ENCODE measurements around the gene MAPK8IP3.

The MAPK8IP3 gene

DNA sequence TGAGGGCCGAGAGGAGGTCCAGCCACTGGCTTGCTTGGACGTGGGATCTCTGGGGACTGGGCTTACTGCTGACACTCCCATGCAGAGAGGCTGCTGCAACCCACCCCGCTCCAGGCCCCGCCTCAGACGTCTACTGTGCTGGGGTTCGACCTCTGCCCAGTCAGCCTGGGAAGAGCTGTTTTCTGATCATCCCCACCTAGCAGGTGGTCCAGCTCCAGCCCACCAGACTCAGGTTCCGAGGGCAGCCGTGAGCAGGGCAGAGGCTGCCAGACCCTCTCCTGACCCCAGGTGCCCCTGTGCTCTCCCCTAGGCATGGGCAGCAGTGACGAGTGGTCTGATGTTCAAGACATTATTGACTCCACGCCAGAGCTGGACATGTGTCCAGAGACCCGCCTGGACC is 41.9 kb downstream of the MAPK8IP3 start:
- Mint-ChIP-seq H3K27me3 (ENCODE audit: low read depth) (no peaks in the 10 kb centered on the region), H3K36me3 (ENCODE audit: low read depth) (peaks cover 4% of the 10 kb centered on the region), H3K4me3 (no peak overlapping the region), H3K27ac (no peak overlapping the region), H3K9me3 (no peaks in the 10 kb centered on the region), H3K4me1 (ENCODE audit: low read depth) (peaks cover 2% of the 10 kb centered on the region)

DNA sequence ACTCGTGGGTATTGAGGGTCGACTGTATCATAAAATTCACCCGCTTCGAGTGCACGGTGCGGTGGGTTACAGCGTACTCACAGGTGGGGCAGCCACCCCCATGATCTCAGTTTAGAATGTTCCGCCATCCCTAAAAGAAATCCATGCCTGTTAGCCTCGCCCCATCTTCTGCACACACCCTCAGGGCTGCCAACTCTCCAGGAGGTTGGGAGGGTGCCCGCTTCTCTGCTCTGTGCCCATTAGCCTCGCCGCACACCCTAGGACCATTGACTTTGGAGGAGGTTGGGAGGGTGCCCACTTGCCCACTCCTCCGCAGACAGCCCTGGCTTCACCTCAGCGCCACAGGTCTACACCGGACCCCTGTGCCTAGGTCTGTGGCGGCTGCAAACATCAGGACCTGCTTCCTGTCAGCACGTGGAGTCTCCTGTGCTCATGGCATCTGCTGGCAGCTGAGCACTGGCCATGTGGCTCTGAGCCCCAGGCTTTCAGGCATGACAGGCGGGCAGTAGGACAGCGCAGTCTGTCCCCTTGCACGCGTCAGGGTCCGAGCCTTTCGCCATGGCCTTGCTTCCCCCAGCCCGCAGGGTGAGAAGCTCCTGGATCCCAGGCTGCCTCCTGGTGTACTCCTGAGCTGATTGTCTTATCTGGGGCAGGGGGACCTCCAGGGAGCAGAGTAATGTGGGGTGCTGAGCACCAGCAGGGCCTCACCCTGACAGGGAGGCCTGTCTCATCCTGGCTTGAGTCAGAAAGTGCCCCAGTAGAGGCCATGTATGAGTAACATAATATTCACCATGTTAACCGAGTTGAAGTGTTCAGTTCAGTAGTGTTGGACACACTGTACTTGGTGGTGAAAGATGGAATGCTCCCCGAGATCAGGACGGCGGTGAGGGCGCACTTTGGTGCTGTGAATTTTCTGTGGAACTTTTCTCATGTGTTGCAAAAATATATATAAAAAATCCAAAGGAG is 43.4 kb downstream of the MAPK8IP3 start:
- Mint-ChIP-seq H3K4me1 (ENCODE audit: low read depth) (no peaks in the 10 kb centered on the region), H3K27me3 (ENCODE audit: low read depth) (no peaks in the 10 kb centered on the region), H3K9me3 (no peaks in the 10 kb centered on the region), H3K27ac (no peak overlapping the region), H3K4me3 (no peak overlapping the region), H3K36me3 (ENCODE audit: low read depth) (peaks cover 2% of the 10 kb centered on the region)

GRCh38 chr16:1751946-1752345 is 46.0 kb downstream of the MAPK8IP3 start:
- Mint-ChIP-seq H3K4me3 (no peak overlapping the region), H3K27me3 (ENCODE audit: low read depth) (no peaks in the 10 kb centered on the region), H3K4me1 (ENCODE audit: low read depth) (peaks cover 3% of the 10 kb centered on the region), H3K36me3 (ENCODE audit: low read depth) (peaks cover 3% of the 10 kb centered on the region), H3K27ac (no peak overlapping the region), H3K9me3 (no peaks in the 10 kb centered on the region)

DNA sequence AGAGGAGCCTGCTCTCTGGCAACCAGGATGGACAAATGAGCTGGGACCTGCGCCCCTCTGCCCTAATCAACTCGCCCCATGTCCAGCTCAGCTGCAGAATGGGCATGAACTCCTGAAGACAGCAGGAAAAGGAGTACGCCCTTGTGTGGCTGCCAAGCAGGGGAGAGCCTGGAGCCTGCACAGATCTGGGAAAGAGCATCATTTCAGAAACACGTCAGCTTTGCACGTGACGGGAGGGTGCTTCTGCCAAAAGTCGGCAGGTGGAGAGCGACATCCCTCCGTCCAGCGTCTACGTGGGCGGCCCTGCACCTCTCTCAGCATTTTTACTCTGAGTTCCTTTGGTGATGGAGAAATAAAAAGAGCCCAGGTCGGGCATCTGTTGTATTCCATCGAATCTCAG is 46.9 kb downstream of the MAPK8IP3 start:
- peaks cover 3% of the 10 kb centered on the region for H3K4me1 Mint-ChIP-seq (ENCODE audit: low read depth)
- H3K36me3 Mint-ChIP-seq (ENCODE audit: low read depth) = peaks cover 3% of the 10 kb centered on the region
- no peaks in the 10 kb centered on the region for H3K27me3 Mint-ChIP-seq (ENCODE audit: low read depth)
- H3K4me3 Mint-ChIP-seq = no peak overlapping the region
- no peak overlapping the region for H3K27ac Mint-ChIP-seq
- H3K9me3 Mint-ChIP-seq = no peaks in the 10 kb centered on the region

GRCh38 chr16:1754204-1754603 is 48.2 kb downstream of the MAPK8IP3 start:
- Mint-ChIP-seq H3K9me3 (no peaks in the 10 kb centered on the region), H3K27ac (no peak overlapping the region), H3K36me3 (ENCODE audit: low read depth) (peaks cover 5% of the 10 kb centered on the region), H3K27me3 (ENCODE audit: low read depth) (no peaks in the 10 kb centered on the region), H3K4me1 (ENCODE audit: low read depth) (peaks cover 3% of the 10 kb centered on the region), H3K4me3 (no peak overlapping the region)

- Mint-ChIP-seq H3K27ac (no peak overlapping the region), H3K9me3 (no peaks in the 10 kb centered on the region), H3K4me3 (no peak overlapping the region), H3K27me3 (ENCODE audit: low read depth) (no peaks in the 10 kb centered on the region), H3K36me3 (ENCODE audit: low read depth) (peaks cover 12% of the 10 kb centered on the region), H3K4me1 (ENCODE audit: low read depth) (peaks cover 3% of the 10 kb centered on the region)
Measured at GRCh38 chr16:1757714-1758461, 51.9 kb downstream of the MAPK8IP3 start.

DNA sequence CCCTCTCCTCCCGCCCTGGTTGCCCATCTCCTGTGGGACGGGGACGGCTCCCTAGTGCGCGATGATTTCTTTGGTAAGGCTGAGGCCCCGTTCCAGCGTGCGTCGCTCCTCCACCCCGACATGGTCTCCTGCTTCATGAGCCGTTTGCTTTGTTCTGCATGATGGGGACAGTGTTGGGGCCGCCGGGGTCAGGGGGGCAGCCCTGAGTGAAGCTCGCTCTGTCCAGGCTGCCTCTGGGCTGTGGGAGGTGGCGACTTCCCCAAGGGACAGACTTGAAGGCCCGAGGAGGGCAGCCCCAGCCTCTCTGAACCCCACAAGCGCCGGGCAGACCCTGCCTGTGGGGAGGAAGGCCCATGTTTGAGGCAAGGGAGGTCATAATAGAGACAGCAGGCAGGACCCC is 52.9 kb downstream of the MAPK8IP3 start:
- peaks cover 3% of the 10 kb centered on the region for H3K4me1 Mint-ChIP-seq (ENCODE audit: low read depth)
- no peak overlapping the region for H3K4me3 Mint-ChIP-seq
- H3K27me3 Mint-ChIP-seq (ENCODE audit: low read depth) = no peaks in the 10 kb centered on the region
- H3K9me3 Mint-ChIP-seq = no peaks in the 10 kb centered on the region
- peaks cover 12% of the 10 kb centered on the region for H3K36me3 Mint-ChIP-seq (ENCODE audit: low read depth)
- H3K27ac Mint-ChIP-seq = peak overlapping the region; percentile 55

- Mint-ChIP-seq H3K27ac (no peak overlapping the region), H3K27me3 (ENCODE audit: low read depth) (no peaks in the 10 kb centered on the region), H3K36me3 (ENCODE audit: low read depth) (peaks cover 12% of the 10 kb centered on the region), H3K4me1 (ENCODE audit: low read depth) (peaks cover 3% of the 10 kb centered on the region), H3K9me3 (no peaks in the 10 kb centered on the region), H3K4me3 (no peak overlapping the region)
Measured at GRCh38 chr16:1759511-1759910, 53.5 kb downstream of the MAPK8IP3 start.

GRCh38 chr16:1760911-1761310 is 54.9 kb downstream of the MAPK8IP3 start:
- H3K9me3 Mint-ChIP-seq = no peaks in the 10 kb centered on the region
- H3K27me3 Mint-ChIP-seq (ENCODE audit: low read depth) = no peaks in the 10 kb centered on the region
- no peak overlapping the region for H3K27ac Mint-ChIP-seq
- H3K4me1 Mint-ChIP-seq (ENCODE audit: low read depth) = peaks cover 3% of the 10 kb centered on the region
- H3K4me3 Mint-ChIP-seq = no peak overlapping the region
- peaks cover 9% of the 10 kb centered on the region for H3K36me3 Mint-ChIP-seq (ENCODE audit: low read depth)

DNA sequence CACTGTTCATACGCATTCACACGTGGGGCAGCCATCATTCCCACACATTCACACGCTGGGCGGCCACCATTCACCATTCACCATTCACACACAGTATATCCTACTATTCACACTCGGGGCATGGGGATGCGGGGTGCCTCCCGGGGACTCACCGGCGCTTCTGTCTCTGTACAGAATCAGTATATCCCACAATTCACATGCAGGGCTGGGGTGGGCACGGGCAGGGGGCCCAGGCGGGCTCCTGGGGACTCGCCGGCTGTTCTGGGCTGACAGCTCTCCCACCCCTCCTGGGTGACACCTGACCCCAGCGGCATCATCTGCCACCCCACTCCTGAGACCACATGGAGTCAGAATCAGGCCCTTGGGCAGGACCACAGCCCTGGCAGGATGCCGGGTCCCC is 55.8 kb downstream of the MAPK8IP3 start:
- no peaks in the 10 kb centered on the region for H3K9me3 Mint-ChIP-seq
- peaks cover 9% of the 10 kb centered on the region for H3K36me3 Mint-ChIP-seq (ENCODE audit: low read depth)
- H3K27ac Mint-ChIP-seq = no peak overlapping the region
- H3K4me1 Mint-ChIP-seq (ENCODE audit: low read depth) = peaks cover 1% of the 10 kb centered on the region
- no peak overlapping the region for H3K4me3 Mint-ChIP-seq
- no peaks in the 10 kb centered on the region for H3K27me3 Mint-ChIP-seq (ENCODE audit: low read depth)

- Mint-ChIP-seq H3K27ac (no peak overlapping the region), H3K4me3 (no peak overlapping the region), H3K36me3 (ENCODE audit: low read depth) (peaks cover 11% of the 10 kb centered on the region), H3K9me3 (no peaks in the 10 kb centered on the region), H3K4me1 (ENCODE audit: low read depth) (no peaks in the 10 kb centered on the region), H3K27me3 (ENCODE audit: low read depth) (no peaks in the 10 kb centered on the region)
Measured at GRCh38 chr16:1762196-1762878, 56.3 kb downstream of the MAPK8IP3 start.

DNA sequence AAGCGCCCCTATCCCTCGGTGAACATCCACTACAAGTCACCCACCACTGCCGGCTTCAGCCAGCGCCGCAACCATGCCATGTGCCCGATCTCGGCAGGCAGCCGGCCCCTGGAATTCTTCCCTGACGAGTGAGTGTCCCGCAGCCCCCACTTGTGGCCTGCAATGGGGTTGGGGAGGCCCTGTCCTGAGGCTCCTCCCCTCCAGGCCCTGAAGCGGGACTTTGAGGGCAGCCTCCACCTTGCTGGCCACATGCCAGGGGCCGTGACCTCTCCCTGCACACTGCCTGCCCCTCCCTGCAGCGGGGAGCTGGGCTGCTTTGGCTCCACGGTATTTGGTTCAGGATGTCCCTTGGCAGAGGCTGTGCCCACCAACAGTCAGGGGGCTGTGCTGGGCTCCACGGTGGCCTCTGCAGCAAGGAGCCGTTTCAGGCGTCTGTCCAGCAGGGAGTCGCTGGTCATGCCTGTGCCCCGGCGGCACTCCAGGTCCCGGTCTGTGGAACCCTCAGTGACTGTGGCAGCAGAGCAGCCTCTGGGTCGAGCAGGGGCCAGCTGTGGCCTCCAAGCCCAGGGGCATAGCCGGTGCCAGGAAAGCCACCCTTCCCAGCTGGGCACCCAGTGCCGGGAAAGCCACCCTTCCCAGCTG is 57.0 kb downstream of the MAPK8IP3 start:
- Mint-ChIP-seq H3K27me3 (ENCODE audit: low read depth) (no peaks in the 10 kb centered on the region), H3K36me3 (ENCODE audit: low read depth) (peaks cover 11% of the 10 kb centered on the region), H3K27ac (no peak overlapping the region), H3K4me3 (no peak overlapping the region), H3K9me3 (no peaks in the 10 kb centered on the region), H3K4me1 (ENCODE audit: low read depth) (no peaks in the 10 kb centered on the region)

DNA sequence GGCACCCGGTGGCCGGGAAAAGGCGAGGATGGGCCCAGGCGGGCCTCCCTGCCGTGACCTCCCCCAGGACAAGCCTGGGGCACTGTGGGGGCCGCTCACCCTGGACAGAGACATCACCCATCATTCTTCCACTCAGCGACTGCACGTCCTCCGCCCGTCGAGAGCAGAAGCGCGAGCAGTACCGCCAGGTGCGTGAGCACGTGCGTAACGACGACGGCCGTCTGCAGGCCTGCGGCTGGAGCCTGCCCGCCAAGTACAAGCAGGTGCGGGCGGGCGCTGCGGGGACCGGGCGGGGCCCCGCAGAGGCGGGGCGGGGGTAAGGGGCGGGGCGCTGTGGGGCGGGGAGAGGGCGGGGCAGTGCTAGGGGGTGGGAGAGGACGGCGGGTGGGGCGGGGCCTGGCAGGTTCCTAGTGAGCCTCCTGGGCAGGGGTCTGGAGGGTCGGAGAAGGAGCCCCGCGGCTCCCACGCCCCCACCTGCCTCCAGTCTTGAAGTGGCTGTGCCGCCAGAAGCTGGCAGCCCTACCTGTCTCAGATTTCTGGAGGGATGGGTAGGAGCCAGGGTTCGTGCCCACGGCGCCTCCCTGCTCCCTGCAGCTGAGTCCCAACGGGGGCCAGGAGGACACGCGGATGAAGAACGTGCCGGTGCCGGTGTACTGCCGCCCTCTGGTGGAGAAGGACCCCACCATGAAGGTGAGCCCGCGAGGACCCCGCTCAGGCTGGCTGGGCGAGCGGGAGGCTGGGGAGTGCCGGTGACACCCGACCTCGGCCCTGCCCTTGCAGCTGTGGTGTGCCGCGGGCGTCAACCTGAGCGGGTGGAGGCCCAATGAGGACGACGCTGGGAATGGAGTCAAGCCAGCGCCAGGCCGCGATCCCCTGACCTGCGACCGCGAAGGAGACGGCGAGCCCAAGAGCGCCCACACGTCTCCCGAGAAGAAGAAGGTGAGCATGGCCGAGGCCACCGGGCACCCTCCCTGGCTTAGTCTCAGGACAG is 57.8 kb downstream of the MAPK8IP3 start:
- Mint-ChIP-seq H3K4me3 (no peak overlapping the region), H3K36me3 (ENCODE audit: low read depth) (peaks cover 10% of the 10 kb centered on the region), H3K9me3 (no peaks in the 10 kb centered on the region), H3K27ac (no peak overlapping the region), H3K4me1 (ENCODE audit: low read depth) (no peaks in the 10 kb centered on the region), H3K27me3 (ENCODE audit: low read depth) (no peaks in the 10 kb centered on the region)
